RWPE1 (cell line): ENCODE results near the gene ZFAND6.

Source experiments
- CTCF ChIA-PET: fragments of 350-600 bp; sonication (Branson Sonifier 250); formaldehyde crosslinking; extraction: SDS; loops from one replicate; lab custom pipeline; 2021; lab: Yijun Ruan, JAX
- POLR2A ChIA-PET: fragments of 400-600 bp; formaldehyde crosslinking; extraction: SDS; loops from one replicate; lab custom pipeline; 2020; ENCODE audit warnings: antibody characterized with exemption; ENCODE audit not compliant: low non-redundant PET; lab: Yijun Ruan, JAX
- DNase-seq: peaks from one replicate; pipeline ENCODE4 v3.0.0; 2012; ENCODE audit warnings: low spot score
- H3K27ac ChIP-seq: fragments of 450-650 bp; 2 replicates; pipeline ENCODE4 v1.5.1; 2017
- TF ChIP-seq, protein P1 (sequence below): fragments of 450-650 bp; conservative IDR thresholded peaks from 2 replicates; pipeline ENCODE4 v1.5.1; 2017; ENCODE audit warnings: low read depth, mild to moderate bottlenecking

The ZFAND6 gene

DNA sequence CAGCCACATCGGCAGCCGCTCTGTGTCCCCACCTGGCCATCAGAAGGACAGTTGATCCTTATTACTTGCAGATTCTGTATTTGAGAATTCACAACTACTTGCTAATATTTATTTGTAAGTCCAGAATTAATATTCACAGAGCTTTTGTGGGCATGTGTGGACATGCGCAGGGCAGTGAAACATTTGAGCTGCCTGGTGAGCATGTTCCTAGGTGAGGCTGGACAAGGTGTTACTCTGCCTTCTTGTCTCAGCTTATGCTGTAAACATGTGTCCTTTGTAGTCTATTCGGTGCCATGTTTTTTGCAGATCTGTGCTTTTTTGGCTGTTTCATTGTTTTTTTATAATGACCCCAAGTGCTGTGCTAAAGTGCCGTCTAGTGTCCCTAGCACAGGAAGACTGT, 108.9 kb downstream of the ZFAND6 start:
- ChIA-PET CTCF (interaction anchor here (1.0 kb wide), 1 partner anchor 315 kb away, joined by 3 read pairs; no protein-coding TSS in a partner anchor), POLR2A (interaction anchor here (0.6 kb wide), 1 partner anchor 27 kb away, joined by 3 read pairs; no protein-coding TSS in a partner anchor)
- DNase-seq = no peak
- H3K27ac ChIP-seq = no peak overlapping the region
- TF ChIP-seq, protein P1, sequence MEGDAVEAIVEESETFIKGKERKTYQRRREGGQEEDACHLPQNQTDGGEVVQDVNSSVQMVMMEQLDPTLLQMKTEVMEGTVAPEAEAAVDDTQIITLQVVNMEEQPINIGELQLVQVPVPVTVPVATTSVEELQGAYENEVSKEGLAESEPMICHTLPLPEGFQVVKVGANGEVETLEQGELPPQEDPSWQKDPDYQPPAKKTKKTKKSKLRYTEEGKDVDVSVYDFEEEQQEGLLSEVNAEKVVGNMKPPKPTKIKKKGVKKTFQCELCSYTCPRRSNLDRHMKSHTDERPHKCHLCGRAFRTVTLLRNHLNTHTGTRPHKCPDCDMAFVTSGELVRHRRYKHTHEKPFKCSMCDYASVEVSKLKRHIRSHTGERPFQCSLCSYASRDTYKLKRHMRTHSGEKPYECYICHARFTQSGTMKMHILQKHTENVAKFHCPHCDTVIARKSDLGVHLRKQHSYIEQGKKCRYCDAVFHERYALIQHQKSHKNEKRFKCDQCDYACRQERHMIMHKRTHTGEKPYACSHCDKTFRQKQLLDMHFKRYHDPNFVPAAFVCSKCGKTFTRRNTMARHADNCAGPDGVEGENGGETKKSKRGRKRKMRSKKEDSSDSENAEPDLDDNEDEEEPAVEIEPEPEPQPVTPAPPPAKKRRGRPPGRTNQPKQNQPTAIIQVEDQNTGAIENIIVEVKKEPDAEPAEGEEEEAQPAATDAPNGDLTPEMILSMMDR = no peak

DNA sequence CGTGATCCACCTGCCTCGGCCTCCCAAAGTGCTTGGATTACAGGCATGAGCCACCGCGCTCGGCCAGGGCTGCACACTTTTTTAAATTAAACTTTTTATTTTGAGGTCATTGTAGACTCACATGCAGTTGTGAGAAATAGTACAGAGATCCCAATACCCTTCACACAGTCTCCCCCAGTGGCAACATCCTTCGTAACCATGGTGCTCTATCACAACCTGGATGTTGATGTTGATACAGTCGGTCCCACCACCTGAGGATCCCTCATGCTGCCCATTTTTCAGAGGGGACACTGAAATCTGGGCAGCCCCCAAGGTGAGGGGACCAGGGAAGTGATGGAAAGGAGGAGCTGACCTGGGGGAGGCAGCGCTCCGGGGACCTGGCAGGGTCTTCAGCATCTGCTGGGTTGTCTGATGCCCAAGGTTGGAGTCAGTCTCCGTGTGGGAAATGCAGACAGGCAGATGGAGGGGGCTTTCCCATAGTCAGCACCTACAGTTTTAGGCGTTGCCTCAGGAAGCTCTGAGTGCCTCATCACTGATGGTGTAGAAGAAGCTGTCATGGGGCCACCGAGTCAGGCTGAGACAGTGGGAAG, 110.4 kb downstream of the ZFAND6 start:
- TF ChIP-seq, protein P1 = no peak
- H3K27ac ChIP-seq = no peak overlapping the region
- CTCF ChIA-PET = interaction anchor here (0.7 kb wide), 1 partner anchor 33 kb away, joined by 3 read pairs; no protein-coding TSS in a partner anchor
- POLR2A ChIA-PET = no interaction called here
- DNase-seq = no peak

DNA sequence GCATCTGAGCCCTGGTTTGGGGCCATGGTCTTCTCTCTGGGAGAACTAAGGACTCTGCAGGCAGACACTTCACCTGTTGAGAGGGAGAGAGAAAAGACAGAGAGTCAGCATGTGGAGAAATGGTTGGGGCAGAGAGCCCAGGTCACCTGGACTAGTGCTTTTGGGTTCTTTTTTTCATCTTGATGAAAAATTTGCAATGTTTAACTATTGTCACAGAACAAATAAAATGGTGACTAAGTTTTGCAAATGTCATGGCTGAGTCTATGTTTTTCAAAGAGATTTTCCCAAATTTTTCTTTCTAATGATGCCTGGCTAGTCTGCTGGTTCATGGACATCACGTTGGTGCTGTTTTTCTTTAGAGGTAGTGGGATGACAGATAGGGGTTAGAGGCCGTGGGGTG, 111.1 kb downstream of the ZFAND6 start:
- TF ChIP-seq, protein P1 = no peak
- no peak overlapping the region for H3K27ac ChIP-seq
- POLR2A ChIA-PET = no interaction called here
- CTCF ChIA-PET = interaction anchor here (0.7 kb wide), 1 partner anchor 34 kb away, joined by 3 read pairs; no protein-coding TSS in a partner anchor
- no peak for DNase-seq

DNA sequence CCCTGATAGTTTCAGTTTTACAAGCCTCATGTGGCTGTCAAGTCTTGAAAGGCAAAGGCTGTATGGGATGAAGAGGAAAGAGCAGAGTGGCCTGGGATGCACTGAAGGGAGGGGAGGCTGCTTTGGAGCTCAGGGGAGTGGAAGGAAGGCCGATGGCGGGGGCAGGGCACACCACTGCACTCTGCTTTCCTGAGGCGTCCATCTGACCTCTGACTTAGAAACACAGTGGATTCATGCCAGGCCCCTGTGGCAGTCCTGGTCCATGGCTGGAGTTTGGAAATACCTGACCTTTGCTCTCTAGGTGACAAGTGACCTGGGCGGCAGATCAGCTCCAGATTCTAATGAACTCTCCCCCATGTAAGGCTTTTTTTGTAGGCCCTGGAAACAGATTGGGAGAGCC, 112.3 kb downstream of the ZFAND6 start:
- ChIA-PET CTCF (interaction anchor here (0.6 kb wide), 1 partner anchor 138 kb away, joined by 4 read pairs; no protein-coding TSS in a partner anchor), POLR2A (no interaction called here)
- H3K27ac ChIP-seq = no peak overlapping the region
- TF ChIP-seq, protein P1 = no peak
- DNase-seq = no peak

DNA sequence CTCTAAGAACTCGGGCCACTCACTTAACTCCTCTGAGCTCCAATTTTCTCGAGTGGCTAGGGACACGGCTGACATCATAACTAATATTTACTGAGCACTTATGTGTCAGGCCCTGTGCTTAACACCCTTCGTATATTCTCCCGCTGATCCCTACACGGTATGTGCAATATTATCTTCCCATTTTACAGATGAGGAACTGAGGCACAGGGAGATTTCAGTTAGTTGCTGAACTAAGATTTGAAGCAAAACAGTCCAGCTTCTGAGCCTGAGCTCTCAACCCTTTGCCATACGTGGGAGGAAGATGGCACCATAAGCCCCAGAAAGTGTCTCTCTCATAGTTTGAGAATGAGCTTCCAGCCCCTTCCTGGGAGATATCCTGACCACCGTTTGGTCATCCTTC, 112.9 kb downstream of the ZFAND6 start:
- no peak for DNase-seq
- TF ChIP-seq, protein P1 = no peak
- CTCF ChIA-PET = interaction anchor here (0.5 to 1.5 kb wide), 7 partner anchors 15 to 792 kb away, joined by 3 to 8 read pairs (median 4); partner anchors contain the start of gene MTHFS
- POLR2A ChIA-PET = no interaction called here
- H3K27ac ChIP-seq = peak overlapping the region; percentile 71; the same call in 1 of the 2 replicates

DNA sequence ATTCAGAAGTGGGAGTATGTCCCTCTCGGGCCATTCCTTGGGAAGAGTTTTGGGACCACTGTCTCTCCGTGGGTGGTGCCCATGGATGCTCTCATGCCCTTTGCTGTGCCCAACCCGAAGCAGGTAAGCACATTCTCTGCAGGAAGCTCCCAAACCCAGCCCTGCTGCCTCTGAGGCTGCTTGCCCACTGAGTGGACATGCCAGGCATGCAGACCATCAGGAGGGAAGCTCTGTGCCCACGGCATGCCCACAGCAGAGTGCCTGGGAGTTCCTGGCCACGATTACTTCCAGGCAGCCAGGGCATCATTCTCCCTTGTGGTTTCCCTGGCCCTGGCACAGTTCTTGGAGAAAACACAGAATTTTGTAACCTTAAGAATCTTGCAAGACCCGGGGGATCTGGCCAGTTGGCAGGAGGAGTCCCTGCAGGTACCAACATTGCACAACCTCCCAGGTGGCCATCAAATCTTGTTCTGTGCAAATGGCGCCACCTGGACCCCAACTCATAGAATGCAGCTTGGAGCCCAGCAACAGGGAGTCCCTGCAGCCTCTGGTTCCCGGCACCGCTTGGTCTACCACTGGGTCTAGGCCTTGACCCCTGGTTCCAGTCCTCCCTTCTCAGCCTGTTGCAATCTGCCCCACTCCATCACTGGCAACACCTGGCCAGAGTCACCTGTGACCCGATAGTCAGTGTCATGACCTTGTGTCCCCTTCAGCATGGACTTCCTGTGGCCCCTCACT, 113.7 kb downstream of the ZFAND6 start:
- TF ChIP-seq, protein P1 = peak; percentile 88
- ChIA-PET CTCF (interaction anchor here (0.6 to 1.5 kb wide), 12 partner anchors 11 to 792 kb away, joined by 3 to 8 read pairs (median 4); partner anchors contain the start of gene MTHFS), POLR2A (no interaction called here)
- H3K27ac ChIP-seq = peak overlapping the region; percentile 71
- DNase-seq = peak; percentile 61
